Measurements from ENCODE around the gene YAF2.

- TF ChIP-seq CTCF (IDR thresholded peaks at IDR 0.05) (no peak), POLR2AphosphoS5 (IDR thresholded peaks at IDR 0.05; ENCODE audit: low read depth, low read length) (no peak), REST (IDR thresholded peaks at IDR 0.05; ENCODE audit: insufficient read depth in 1 of 2, low read depth in 2 of 2, low read length in 1 of 2) (no peak)
Observed at GRCh38 chr12:42216737-42217136, 21.3 kb downstream of the YAF2 start.

All from Panc1 (cell line).